GM21619 (cell line): ENCODE data around the gene TMTC2.

Experiments used
- ATAC-seq: cut with Tn5 transposase; IDR thresholded peaks from one replicate; pipeline ENCODE4 v1.9.1; 2021; ENCODE audit not compliant: unreplicated experiment

Gene TMTC2

GRCh38 chr12:82682326-82682725 is 4.4 kb upstream of the TMTC2 start:
- ATAC-seq: no peak

GRCh38 chr12:82682851-82683261 is 3.9 kb upstream of the TMTC2 start:
- no peak for ATAC-seq

GRCh38 chr12:82685790-82686167 is 927 bp upstream of the TMTC2 start:
- peak; percentile 55 for ATAC-seq

- ATAC-seq: peak; percentile 35
These were observed 610 bp downstream of the TMTC2 start for GRCh38 chr12:82687021-82688011.

- no peak for ATAC-seq
These were observed 1.4 kb downstream of the TMTC2 start for GRCh38 chr12:82688035-82688501.

GRCh38 chr12:82688596-82688995 is 1.9 kb downstream of the TMTC2 start:
- ATAC-seq: no peak

- ATAC-seq: no peak
These were observed 3.3 kb downstream of the TMTC2 start for GRCh38 chr12:82690006-82690405.

- no peak for ATAC-seq
These were observed 4.8 kb downstream of the TMTC2 start for GRCh38 chr12:82691513-82691912.

GRCh38 chr12:82694276-82694675 is 7.6 kb downstream of the TMTC2 start:
- ATAC-seq: no peak

GRCh38 chr12:82694970-82695369 is 8.3 kb downstream of the TMTC2 start:
- ATAC-seq: no peak

- ATAC-seq: no peak
These were observed 8.8 kb downstream of the TMTC2 start for GRCh38 chr12:82695531-82695930.

GRCh38 chr12:82696543-82696942 is 9.8 kb downstream of the TMTC2 start:
- no peak for ATAC-seq

GRCh38 chr12:82698708-82699564 is 12.2 kb downstream of the TMTC2 start:
- ATAC-seq: no peak

- ATAC-seq: no peak
These were observed 19.1 kb downstream of the TMTC2 start for GRCh38 chr12:82705774-82706173.

GRCh38 chr12:82708061-82708879 is 21.6 kb downstream of the TMTC2 start:
- no peak for ATAC-seq

GRCh38 chr12:82709794-82710355 is 23.2 kb downstream of the TMTC2 start:
- ATAC-seq: no peak

GRCh38 chr12:82710741-82711140 is 24.0 kb downstream of the TMTC2 start:
- ATAC-seq: no peak

- ATAC-seq: no peak
These were observed 27.7 kb downstream of the TMTC2 start for GRCh38 chr12:82714427-82714826.

- ATAC-seq: no peak
These were observed 35.0 kb downstream of the TMTC2 start for GRCh38 chr12:82721726-82722125.

GRCh38 chr12:82723093-82723492 is 36.4 kb downstream of the TMTC2 start:
- no peak for ATAC-seq
